ENCODE data around the gene MEGF11.

MEGF11 gene

GRCh38 chr15:66285533-66286280, 32.2 kb upstream of the MEGF11 start (continued):
- no peak for TF ChIP-seq ZNF350 (tag by site-specific recombination; IDR thresholded peaks at IDR 0.05)
- 0 out of 2 replicates have a peak, but pooled peaks have one; percentile 33 for TF ChIP-seq ZIC2 (tag by site-specific recombination; IDR thresholded peaks at IDR 0.05)
- peak; percentile 84; the same call in 1 of the 2 replicates for TF ChIP-seq TCF7L2 (IDR thresholded peaks at IDR 0.05; ENCODE audit: borderline replicate concordance, low read depth, low read length)
- TF ChIP-seq PRDM1 (tag by site-specific recombination; IDR thresholded peaks at IDR 0.05) = no peak
- 0 out of 2 replicates have a peak, but pooled peaks have one; percentile 45 for TF ChIP-seq ZBTB17 (tag by site-specific recombination; IDR thresholded peaks at IDR 0.05)
- no peak for TF ChIP-seq ZNF76 (tag by site-specific recombination; IDR thresholded peaks at IDR 0.05; ENCODE audit: borderline replicate concordance, low read depth)
- no peak for TF ChIP-seq KLF9 (tag by site-specific recombination; IDR thresholded peaks at IDR 0.05; ENCODE audit: low read depth)
- TF ChIP-seq, protein P1, sequence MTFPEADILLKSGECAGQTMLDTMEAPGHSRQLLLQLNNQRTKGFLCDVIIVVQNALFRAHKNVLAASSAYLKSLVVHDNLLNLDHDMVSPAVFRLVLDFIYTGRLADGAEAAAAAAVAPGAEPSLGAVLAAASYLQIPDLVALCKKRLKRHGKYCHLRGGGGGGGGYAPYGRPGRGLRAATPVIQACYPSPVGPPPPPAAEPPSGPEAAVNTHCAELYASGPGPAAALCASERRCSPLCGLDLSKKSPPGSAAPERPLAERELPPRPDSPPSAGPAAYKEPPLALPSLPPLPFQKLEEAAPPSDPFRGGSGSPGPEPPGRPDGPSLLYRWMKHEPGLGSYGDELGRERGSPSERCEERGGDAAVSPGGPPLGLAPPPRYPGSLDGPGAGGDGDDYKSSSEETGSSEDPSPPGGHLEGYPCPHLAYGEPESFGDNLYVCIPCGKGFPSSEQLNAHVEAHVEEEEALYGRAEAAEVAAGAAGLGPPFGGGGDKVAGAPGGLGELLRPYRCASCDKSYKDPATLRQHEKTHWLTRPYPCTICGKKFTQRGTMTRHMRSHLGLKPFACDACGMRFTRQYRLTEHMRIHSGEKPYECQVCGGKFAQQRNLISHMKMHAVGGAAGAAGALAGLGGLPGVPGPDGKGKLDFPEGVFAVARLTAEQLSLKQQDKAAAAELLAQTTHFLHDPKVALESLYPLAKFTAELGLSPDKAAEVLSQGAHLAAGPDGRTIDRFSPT (tag by site-specific recombination; IDR thresholded peaks at IDR 0.05) = no peak
- TF ChIP-seq ZBTB26 (tag by site-specific recombination; optimal IDR thresholded peaks at IDR 0.05) = no peak
- peak; percentile 73 for TF ChIP-seq OSR2 (tag by site-specific recombination; IDR thresholded peaks at IDR 0.05)
- 0 out of 2 replicates have a peak, but pooled peaks have one; percentile 31 for TF ChIP-seq ZBTB48 (tag by site-specific recombination; IDR thresholded peaks at IDR 0.05)
- TF ChIP-seq GLI2 (tag by site-specific recombination; IDR thresholded peaks at IDR 0.05; ENCODE audit: borderline replicate concordance, low read depth) = no peak
- TF ChIP-seq ZNF169 (tag by site-specific recombination; IDR thresholded peaks at IDR 0.05) = no peak
- TF ChIP-seq KLF10 (tag by site-specific recombination; IDR thresholded peaks at IDR 0.05) = peak; percentile 39; the same call in 1 of the 2 replicates
- no peak for TF ChIP-seq ZNF600 (tag by site-specific recombination; IDR thresholded peaks at IDR 0.05)
- no peak for TF ChIP-seq GFI1B (tag by site-specific recombination; IDR thresholded peaks at IDR 0.05)
- no peak for TF ChIP-seq ZNF626 (tag by site-specific recombination; IDR thresholded peaks at IDR 0.05)
- no peak for TF ChIP-seq ZNF146 (tag by site-specific recombination; IDR thresholded peaks at IDR 0.05)
- TF ChIP-seq, protein P2, sequence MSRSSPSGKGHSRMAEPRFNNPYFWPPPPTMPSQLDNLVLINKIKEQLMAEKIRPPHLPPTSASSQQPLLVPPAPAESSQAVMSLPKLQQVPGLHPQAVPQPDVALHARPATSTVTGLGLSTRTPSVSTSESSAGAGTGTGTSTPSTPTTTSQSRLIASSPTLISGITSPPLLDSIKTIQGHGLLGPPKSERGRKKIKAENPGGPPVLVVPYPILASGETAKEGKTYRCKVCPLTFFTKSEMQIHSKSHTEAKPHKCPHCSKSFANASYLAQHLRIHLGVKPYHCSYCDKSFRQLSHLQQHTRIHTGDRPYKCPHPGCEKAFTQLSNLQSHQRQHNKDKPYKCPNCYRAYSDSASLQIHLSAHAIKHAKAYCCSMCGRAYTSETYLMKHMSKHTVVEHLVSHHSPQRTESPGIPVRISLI (tag by site-specific recombination; IDR thresholded peaks at IDR 0.05) = peak; percentile 86
- peak; percentile 91 for TF ChIP-seq ZNF335 (tag by site-specific recombination; conservative IDR thresholded peaks at IDR 0.05)
- TF ChIP-seq IKZF3 (tag by site-specific recombination; IDR thresholded peaks at IDR 0.05) = peak; percentile 49; the same call in 1 of the 2 replicates

GRCh38 chr15:66284271-66284670, 30.7 kb upstream of the MEGF11 start:
- CTCF ChIA-PET = interaction anchor here (0.7 to 2.0 kb wide), 4 partner anchors 10 to 114 kb away, joined by 3 to 11 read pairs (median 4); no protein-coding TSS in a partner anchor
- Histone ChIP-seq H3K27ac (ENCODE audit: extremely low read depth, low read depth, low read length) (no peak overlapping the region), H3K4me1 (ENCODE audit: control insufficient read depth, insufficient read depth, low read length) (peaks cover 11% of the 10 kb centered on the region), H3K36me3 (ENCODE audit: control insufficient read depth in 2 of 2, insufficient read depth in 1 of 2, low read length in 2 of 2) (no peaks in the 10 kb centered on the region; a peak in 1 of 3 replicates), H3K9me3 (ENCODE audit: control insufficient read depth, insufficient read depth, low read depth, low read length) (no peaks in the 10 kb centered on the region), H3K4me3 (ENCODE audit: low read depth, low read length) (no peak overlapping the region)
- POLR2A ChIA-PET = interaction anchor here (0.6 kb wide), 1 partner anchor 138 kb away, joined by 4 read pairs; no protein-coding TSS in a partner anchor
- no peak for TF ChIP-seq GLIS2 (tag by site-specific recombination; IDR thresholded peaks at IDR 0.05)
- no peak for TF ChIP-seq TRIM28 (IDR thresholded peaks at IDR 0.05; ENCODE audit: borderline replicate concordance, low read length)
- TF ChIP-seq, protein P3, sequence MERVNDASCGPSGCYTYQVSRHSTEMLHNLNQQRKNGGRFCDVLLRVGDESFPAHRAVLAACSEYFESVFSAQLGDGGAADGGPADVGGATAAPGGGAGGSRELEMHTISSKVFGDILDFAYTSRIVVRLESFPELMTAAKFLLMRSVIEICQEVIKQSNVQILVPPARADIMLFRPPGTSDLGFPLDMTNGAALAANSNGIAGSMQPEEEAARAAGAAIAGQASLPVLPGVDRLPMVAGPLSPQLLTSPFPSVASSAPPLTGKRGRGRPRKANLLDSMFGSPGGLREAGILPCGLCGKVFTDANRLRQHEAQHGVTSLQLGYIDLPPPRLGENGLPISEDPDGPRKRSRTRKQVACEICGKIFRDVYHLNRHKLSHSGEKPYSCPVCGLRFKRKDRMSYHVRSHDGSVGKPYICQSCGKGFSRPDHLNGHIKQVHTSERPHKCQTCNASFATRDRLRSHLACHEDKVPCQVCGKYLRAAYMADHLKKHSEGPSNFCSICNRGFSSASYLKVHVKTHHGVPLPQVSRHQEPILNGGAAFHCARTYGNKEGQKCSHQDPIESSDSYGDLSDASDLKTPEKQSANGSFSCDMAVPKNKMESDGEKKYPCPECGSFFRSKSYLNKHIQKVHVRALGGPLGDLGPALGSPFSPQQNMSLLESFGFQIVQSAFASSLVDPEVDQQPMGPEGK (tag by site-specific recombination; IDR thresholded peaks at IDR 0.05) = no peak
- TF ChIP-seq ZNF121 (tag by site-specific recombination; IDR thresholded peaks at IDR 0.05) = no peak
- no peak for TF ChIP-seq ZNF600 (tag by site-specific recombination; IDR thresholded peaks at IDR 0.05)
- no peak for TF ChIP-seq ZNF155 (tag by site-specific recombination; IDR thresholded peaks at IDR 0.05)
- TF ChIP-seq ZNF266 (tag by site-specific recombination; IDR thresholded peaks at IDR 0.05; ENCODE audit: low read depth) = no peak
- TF ChIP-seq ZNF596 (tag by site-specific recombination; IDR thresholded peaks at IDR 0.05) = no peak
- no peak for TF ChIP-seq OSR2 (tag by site-specific recombination; IDR thresholded peaks at IDR 0.05)
- no peak for TF ChIP-seq ELK4 (IDR thresholded peaks at IDR 0.05; ENCODE audit: borderline replicate concordance, low read depth, low read length)
- no peak for TF ChIP-seq ZNF132 (tag by site-specific recombination; IDR thresholded peaks at IDR 0.05; ENCODE audit: borderline replicate concordance)
